GM21737 (cell line): Measurements from ENCODE around the gene DHX8.
"Not testable (repeated sequence)": the region's sequence is repeated elsewhere in the genome, so short reads cannot be mapped to it uniquely, and the experiment has no call there.

ENCODE experiments used
- ATAC-seq: cut with Tn5 transposase; IDR thresholded peaks from one replicate; pipeline ENCODE4 v1.9.1; 2021; ENCODE audit warnings: mild to moderate bottlenecking, moderate library complexity; ENCODE audit not compliant: unreplicated experiment

DHX8 gene

DNA sequence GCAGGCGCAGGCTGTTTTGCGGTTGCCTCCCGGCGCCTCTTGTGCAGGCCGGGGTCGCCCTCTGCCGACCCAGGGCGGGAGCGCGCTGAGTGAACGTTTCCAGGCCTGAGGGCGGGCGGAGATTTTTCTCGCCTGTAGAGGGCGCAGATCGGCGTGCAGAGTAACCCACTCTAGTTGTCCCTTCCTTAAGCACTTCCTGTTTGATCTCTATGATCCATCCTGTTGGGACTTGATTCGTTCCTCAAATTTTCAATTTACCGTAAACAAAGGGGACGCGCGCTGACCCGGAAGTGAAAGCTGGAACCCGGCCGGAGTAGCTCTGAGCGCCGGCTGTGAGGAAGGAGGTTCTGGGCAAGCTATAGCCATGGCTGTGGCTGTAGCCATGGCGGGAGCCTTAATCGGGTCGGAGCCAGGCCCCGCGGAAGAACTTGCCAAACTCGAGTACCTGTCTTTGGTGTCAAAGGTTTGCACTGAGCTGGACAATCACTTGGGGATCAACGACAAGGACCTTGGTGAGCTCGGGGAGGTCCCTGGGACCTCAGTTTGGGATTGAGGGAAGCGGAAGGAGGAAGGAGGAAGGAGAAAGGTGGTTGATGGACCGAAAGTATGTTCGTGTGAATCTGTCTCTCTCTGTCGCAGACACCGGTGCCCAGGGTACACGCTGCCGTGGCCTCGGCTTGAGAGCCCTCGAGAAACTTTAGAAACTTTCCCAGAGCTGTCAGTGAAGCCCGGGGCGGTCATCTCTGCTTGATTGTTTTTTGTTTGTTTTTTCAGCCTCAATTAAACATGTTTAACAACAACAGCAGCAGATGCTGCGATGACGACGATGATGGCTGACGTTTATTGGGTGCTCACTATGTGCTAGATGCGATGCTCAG lies at the start of gene DHX8:
Gene DHX8, plus strand, starts transcription at position 302 of the 878 bp plus-strand sequence. Its CDS starts 63 bp downstream, at position 365.
- ATAC-seq = peak; percentile 90

DNA sequence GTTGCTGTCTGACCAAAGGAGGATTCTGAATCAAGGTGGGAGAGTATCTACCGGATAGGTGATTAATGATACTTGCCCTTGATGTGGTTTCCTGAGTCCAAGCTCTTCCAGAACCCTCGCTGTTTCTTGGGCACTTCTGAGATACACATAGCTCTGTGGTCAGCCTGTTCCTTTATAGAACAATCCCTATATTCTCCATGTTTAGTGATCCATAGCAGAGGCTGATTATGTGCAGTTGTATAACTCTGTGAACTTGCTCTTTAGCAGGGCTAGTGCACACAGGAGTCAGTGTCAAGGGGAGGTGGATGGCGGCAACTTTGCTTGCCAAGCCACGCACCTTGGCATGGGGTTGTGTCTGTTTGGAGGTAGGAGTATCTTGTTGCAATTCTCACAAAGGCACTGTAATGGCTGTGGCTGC lies 48.9 kb upstream of the DHX8 start:
- no peak for ATAC-seq

DNA sequence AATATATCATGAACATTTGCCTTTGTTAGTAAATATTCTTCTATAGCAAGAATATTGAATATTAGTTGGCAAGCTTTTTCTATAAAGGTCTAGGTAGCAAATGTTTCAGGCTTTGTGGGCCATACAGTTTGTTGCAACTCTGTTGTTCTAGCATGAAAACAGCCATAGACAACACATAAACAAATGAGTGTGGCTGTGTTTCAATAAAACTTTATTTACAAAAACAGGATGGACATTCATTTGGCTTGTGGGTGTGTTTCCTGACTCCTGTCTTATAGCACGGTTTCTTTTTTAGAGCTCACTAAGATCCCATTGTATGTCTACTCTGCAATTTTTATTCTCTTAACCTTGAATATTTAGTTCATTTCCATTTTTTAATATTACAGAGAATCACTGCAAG lies 46.0 kb upstream of the DHX8 start:
- ATAC-seq = no peak

DNA sequence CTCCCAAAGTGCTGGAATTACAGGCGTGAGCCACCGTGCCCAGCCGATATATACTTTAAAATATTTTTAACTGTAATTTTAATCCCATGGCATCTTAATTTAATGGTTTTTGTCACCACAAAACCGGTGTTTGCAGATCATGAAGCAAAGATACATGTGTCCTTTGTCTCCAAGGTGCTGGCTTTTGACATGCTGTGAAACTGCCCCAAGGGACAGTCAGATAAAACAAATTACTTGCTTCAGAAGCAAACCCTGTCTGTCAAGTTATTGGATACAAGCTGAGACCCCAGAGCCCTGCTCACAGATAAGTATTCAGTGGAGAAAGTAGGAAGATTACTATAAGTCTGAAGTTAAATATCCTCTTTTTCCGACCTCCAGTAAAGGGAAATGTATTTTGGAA lies 45.1 kb upstream of the DHX8 start:
- ATAC-seq = no peak

DNA sequence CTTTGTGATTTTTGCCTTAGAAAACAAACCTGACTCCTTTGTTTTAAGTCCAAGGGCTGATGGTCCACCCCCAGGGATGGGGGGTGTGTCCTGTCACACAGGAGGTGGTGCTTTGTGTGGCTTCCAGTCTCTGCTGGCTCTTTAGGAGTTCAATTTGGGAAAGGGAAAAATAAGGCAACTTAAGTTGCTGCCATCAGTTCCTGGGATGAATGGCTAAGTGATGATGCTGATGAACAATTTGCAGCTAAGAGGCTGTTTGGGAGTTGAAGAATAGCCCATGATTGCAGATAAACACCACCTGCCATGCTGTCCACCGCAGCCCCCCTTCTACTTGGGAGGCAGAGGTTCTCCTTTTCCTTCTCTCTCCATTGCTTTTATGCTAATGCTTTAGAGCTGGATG lies 44.7 kb upstream of the DHX8 start:
- ATAC-seq = no peak

DNA sequence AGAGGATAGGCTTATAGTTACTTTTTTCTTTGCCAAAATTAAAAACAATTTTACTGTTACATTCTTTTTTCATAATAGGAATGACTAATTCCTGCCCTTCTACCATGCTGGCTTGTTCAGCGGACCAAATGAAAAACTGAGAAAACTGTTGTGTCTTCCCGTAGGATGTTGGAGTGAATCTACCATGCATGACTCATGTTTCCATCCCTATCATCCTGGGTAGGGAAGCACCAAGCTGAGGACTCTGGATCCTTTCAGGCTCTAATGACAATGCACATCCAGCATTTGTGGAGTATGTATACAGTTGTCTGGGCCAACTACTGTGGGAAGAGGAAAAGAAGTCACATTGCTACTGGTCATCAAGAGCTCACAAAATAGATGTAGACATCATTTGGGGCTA lies 41.1 kb upstream of the DHX8 start:
- no peak for ATAC-seq

DNA sequence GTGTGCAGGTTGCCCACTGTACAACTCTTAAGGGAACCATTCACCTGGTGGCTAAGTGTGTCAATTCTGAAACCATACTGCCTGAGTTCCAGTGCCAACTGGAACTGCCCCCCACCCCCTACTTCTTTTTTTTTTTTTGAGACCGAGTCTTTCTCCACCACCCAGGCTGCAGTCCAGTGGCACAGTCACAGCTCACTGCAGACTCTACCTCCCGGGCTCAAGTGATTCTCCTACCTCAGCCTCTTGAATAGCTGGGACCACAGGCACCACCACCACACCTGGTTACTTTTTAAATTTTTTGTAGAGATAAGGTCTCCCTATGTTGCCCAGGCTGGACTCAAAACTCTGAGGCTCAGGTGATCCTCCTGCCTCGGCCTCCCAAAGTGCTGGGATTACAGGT lies 40.4 kb upstream of the DHX8 start:
- ATAC-seq = no peak

DNA sequence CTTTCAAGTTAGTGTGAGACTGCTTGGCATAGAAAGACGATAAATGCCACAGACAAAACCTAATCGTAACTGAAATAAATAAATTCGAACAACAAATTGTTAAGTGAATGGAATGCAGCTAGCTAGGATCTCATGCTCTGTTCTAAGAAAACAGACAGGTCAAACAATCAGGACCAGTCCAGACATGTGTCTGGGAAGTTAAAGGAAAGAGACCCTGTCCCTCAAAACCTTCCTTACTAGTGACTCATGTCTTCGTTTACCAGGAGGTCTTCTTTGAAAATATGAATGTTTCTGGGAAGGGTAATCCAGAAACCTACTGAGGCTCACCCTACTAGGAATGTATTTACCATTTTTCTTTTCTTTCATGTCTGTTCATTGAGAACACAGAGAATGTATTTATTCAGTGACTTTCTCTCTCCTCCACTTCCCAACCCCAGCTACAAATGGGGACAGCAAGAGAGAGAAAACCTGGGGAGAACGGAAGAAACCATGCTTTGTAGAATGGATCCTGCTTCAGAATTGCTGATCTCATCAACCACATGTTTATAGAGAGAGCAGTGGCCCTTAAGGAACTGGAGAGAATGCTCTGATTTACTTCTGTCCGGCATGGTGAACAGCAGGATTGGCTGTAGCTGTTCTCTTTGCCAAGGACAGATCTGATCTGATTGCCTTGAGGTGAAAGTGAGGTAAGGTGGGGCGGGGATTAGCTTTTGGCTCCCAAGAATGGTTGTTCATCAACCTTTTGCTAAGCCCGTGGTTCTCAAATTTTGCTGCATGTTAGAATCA lies 39.4 kb upstream of the DHX8 start:
- no peak for ATAC-seq

DNA sequence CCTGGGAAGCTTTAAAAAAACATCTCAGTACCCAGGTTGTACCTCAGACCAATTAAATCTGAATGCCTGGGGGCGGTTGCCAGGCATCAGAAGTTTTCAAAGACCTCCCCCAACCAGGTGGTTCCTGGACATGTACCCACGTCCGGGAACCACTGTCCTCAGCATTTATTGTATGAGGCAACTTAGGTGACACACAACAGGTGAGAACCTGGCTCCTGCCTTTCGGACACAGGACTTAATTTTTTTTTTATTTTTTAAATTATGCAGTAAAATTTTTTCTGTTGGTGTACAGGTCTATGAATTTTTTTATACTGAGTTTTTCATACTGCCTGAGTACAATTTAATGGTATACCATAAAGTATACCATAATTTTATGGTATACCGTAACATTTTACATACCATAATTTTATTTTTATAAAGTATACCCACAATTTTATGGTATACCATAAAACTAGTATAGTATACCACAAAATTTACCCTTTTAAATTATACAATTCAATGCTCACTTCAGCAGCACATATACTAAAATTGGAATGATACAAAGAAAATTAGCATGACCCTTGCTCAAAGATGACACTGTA lies 38.7 kb upstream of the DHX8 start:
- no peak for ATAC-seq

DNA sequence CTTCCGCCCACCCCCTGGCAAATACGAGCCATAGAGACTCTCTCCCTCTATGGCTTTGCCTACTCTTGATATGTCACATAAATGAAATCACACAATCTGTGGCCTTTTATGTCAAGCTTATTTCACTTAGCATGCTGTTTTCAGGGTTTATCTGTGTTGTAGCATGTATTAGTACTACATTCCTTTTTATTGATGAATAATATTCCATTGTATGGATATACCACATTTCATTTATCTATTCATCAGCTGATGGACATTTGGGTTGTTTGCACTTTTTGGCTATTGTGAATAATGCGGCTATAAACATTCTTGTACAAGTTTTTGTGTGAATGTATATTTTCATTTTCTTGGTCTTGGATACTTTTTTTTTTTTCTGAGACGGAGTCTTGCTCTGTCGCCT lies 37.0 kb upstream of the DHX8 start:
- no peak for ATAC-seq

DNA sequence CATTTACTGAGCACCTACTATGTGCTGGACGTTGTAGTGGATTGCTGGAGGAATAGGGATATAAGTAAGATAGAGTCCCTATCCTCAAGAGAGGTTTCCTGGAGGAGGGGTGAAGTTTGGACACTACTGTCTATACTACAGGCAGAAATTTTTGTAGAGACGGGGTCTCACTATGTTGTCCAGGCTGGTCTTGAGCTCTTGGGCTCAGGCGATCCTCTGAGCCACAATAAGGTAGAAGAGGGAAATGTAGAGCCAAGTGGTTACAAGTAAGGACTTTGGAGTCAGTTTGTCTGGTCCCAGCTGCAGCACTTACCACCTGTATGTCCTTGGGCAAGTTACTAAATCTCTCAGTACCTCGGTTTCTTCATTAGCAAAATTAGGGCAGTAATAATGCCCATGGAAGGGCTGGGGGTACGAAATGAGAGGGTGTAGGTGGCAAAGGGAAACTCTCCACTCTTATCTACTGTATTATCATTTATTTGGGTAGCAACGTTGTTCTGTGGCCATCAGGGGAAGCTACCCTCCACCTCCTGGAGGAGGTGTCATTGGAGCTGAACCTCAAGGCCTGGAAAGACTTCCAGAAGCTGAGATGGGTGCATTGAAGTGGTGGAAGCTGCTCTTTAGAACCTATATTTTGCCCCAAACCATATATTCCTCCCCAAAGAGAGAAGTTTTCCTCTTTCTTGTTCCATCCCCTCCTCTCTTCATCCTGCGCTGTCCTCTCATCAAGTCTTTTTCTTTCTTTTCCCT lies 34.9 kb upstream of the DHX8 start:
- no peak for ATAC-seq

DNA sequence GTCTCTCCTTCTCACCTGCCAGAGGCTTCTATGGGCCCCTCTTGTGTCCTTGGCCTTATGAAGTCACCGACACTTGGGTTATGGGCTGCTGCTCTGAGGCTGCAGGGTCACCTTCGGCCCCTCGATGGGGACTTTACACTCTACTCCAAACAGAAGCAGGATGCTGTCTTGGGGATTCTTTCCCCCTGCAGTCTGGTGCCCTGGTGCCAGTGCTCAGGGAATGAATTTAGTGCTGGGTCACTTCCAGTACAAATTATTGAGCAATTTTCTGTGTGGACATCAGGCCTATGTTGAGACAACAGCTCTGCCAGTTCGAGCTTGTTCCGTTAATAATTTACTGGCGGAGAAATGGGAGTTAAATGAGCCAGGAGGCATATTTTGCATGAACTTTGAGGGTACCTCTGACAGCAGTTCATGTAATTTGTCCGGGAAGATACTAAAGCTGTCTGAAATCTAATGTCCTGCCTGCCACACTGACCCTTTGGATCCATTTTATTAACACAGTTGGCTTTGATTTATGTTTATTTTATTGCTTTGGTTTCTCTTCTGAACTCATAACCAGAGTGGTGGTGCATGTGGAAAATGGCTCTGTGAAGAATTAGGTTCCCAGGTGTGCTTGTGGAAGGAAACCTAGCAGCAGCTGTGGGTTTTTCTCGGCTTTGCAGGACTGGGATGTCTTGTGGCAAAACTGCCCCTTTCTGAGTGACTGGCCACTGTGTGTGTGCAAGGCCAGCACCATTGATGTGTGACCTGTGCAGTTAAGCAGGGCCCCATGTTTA lies 34.1 kb upstream of the DHX8 start:
- no peak for ATAC-seq

DNA sequence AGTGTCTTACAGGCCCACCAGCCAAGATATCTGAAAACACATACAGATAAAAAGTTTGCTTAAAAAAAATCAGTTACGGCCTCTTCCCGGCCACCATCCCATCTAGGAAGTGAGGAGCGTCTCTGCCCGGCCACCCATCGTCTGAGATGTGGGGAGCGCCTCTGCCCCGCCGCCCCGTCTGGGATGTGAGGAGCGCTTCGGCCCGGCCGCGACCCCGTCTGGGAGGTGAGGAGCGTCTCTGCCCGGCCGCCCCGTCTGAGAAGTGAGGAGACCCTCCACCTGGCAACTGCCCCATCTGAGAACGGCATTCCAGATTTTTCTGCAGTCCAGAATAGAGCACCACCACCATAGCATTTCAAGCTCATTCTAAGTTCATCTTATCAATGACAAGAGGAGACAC lies 33.0 kb upstream of the DHX8 start:
- ATAC-seq = not testable (repeated sequence)

DNA sequence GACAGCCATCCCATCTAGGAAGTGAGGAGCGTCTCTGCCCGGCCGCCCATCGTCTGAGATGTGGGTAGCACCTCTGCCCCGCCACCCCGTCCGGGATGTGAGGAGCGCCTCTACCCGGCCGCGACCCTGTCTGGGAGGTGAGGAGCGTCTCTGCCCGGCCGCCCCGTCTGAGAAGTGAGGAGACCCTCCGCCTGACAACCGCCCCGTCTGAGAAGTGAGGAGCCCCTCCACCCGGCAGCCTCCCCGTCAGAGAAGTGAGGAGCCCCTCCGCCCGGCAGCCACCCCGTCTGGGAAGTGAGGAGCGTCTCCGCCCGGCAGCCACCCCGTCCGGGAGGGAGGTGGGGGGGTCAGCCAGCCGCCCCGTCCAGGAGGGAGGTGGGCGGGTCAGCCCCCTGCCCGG lies 32.0 kb upstream of the DHX8 start:
- not testable (repeated sequence) for ATAC-seq

DNA sequence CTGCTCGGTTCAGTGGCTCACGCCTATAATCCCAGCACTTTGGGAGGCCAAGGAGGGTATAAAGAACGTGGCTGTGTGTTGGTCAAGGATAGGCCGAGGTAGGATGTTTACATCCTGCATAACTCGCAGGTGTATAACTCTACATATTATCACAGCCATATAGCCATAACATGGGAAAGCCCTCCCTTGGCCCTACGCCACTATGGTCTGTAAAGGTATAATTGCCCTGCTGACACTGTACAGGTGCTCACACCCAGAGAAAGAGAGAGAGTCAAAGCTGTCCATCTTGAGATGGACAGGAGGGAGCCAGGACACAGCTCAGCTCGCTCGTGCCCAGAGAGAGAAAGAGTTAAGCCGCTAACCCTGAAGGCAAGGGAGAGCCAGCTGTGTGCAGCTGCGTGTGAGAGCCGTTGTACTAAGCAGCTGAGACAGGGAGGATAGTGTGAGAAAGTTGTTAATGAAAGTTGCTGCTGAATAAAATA lies 30.4 kb upstream of the DHX8 start:
- no peak for ATAC-seq

DNA sequence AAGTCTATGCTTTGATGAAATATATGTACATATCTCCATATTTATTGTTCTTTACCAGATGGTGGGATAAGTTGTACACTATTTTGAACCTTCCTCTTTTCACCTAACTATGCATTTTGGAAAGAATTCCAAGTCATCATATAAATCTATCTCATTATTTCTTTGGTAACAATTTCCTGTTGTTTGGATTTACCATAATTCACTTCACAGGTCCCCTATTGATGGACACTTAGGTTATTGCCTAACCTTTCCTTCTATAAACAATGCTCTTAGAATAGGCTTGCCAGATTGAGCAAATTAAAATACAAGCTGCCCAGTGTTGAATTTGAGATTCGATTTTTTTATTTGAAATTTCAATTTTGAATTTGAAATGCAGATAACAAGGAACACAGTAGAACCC lies 28.9 kb upstream of the DHX8 start:
- ATAC-seq = no peak

DNA sequence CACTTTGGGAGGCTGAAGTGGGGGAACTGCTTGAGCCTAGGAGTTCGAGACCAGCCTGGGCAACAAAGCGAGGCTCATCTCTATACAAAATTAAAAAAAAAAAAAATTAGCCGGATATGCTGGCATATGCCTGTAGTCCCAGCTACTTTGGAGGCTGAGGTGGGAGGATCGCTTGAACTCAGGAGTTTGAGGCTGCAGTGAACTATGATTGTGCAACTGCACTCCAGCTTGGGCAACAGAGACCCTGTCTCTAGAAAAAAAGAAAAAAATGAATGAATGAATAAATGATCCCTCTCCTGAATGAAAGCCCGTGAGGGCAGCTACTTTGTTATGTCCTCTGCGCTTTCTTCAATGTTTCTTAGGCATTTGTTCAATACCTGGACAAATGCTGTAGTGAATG lies 27.7 kb upstream of the DHX8 start:
- ATAC-seq = no peak

DNA sequence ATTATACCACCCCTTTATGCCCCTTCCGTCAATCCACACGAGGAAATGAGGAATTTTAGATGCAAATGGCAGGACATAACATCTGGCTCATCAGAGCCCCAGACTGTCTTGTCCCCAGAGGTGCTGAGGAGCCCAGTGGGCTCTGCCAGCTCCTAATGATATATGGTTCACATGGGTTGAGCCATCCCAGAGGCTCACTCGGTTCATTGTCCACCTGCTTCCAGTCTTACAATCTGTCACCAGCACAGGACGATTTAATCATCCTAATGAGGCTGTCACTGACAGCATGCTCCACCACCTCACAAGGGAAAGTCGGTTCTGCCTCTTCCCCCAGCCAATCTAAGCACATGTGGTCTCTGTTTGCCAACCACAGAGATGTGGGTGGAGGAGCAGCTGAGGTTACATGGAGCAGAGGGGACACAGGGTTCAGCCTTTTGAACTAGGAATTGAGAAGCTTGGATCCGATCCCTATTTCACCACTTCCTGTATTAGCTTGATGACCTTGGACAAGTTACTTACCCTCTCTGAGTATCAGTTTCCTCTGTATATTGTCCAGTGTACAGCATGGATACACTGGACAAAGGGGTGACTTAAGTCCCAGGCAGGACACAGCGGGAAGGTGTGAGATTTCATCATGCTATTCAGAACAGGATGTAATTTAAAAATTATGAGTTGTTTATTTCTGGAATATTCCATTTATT lies 27.0 kb upstream of the DHX8 start:
- no peak for ATAC-seq

DNA sequence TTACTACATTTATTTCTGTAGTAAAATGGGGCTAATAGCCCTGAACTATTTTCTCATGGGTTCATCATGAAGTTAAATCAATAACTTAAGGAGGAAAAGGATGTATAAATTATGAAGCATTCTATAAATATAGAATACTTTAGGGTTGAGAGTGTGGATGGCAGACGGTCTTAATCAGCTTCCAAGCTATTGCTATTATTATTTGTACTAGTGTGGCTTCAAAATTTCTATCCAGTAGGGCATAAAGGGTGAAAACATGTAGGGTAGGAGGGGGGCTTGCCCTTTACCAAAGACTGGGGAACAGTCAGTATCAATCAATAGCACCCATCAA lies 26.4 kb upstream of the DHX8 start:
- no peak for ATAC-seq

DNA sequence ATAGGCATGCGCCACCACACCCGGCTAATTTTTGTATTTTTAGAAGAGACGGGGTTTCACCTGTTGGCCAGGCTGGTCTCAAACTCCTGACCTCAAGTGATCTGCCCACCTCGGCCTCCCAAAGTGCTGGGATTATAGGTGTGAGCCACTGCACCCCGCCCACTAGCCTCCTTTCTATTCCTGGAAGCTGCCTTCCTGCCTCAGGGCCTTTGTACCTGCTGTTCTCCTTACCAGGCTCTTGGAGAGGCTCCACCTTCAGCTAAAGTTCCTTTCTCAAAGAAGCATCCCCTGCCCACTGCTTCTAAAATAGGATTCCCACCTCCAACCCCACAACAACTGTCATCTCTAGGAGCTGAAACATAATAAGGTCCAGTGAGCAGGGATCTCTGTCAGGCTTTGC lies 23.9 kb upstream of the DHX8 start:
- ATAC-seq = not testable (repeated sequence)
